HCT116 (cell line): Measurements from ENCODE around the gene DZIP1L.

Source experiments
- CEBPB ChIP-seq: IDR thresholded peaks from 2 replicates; pipeline ENCODE4 v1.6.1; 2012; ENCODE audit warnings: low read depth
- CTCF ChIP-seq, 3 experiments: fragments of 200-600 bp in 1 of 3; sonication (generic) in 1 of 3; IDR thresholded peaks in 2 of 3; conservative IDR thresholded peaks in 1 of 3; 2 replicates each; pipeline ENCODE4 v1.5.1; 2012 to 2017; ENCODE audit warnings: low read depth in 2 of 3, low read length in 2 of 3, antibody characterized with exemption in 1 of 3, borderline replicate concordance in 1 of 3, control low read depth in 1 of 3, mild to moderate bottlenecking in 1 of 3, mixed read lengths in 1 of 3, mixed run types in 1 of 3, moderate library complexity in 1 of 3; ENCODE audit not compliant: insufficient read depth in 1 of 3
- EZH2phosphoT487 ChIP-seq: fragments of 200-600 bp; IDR thresholded peaks from 2 replicates; pipeline ENCODE4 v1.6.1; 2018; ENCODE audit warnings: antibody characterized with exemption, borderline replicate concordance
- MAX ChIP-seq: IDR thresholded peaks from 2 replicates; pipeline ENCODE4 v1.6.1; 2012
- POLR2A ChIP-seq: IDR thresholded peaks from 2 replicates; pipeline ENCODE4 v1.7.0; 2011; ENCODE audit warnings: borderline replicate concordance; ENCODE audit not compliant: insufficient read depth, insufficient read length; ENCODE audit errors: extremely low read depth
- POLR2AphosphoS5 ChIP-seq: IDR thresholded peaks from 2 replicates; pipeline ENCODE4 v1.6.1; 2011; ENCODE audit warnings: mild to moderate bottlenecking, low read depth, low read length, moderate library complexity
- SIN3A ChIP-seq: IDR thresholded peaks from 2 replicates; pipeline ENCODE4 v1.6.1; 2012; ENCODE audit warnings: low read depth

GRCh38 chr3:138081371-138082084 lies 33.9 kb downstream of the DZIP1L start:
- TF ChIP-seq POLR2A (no peak), CTCF (IDR thresholded peaks at IDR 0.05 in 2 of 3, conservative IDR thresholded peaks at IDR 0.05 in 1 of 3; ENCODE audit: borderline replicate concordance in 1 of 3, insufficient read depth in 1 of 3, low read depth in 2 of 3, low read length in 2 of 3) (no peak), SIN3A (no peak), POLR2AphosphoS5 (no peak), CEBPB (no peak), MAX (no peak), EZH2phosphoT487 (no peak)
